Fibroblast of mammary gland (primary cell): ENCODE measurements around the gene SNX14.

Source experiments
- DNase-seq: peaks from one replicate; pipeline ENCODE4 v3.0.0-alpha.2; 2010; ENCODE audit warnings: low read depth
- H3K4me3 ChIP-seq: 2 replicates; pipeline ENCODE4 v1.5.1; 2011; ENCODE audit warnings: low read depth, mild to moderate bottlenecking, low read length, moderate library complexity; ENCODE audit not compliant: control insufficient read depth
- CTCF ChIP-seq: conservative IDR thresholded peaks from 2 replicates; pipeline ENCODE4 v1.5.1; 2011; ENCODE audit warnings: low read depth, low read length, inconsistent platforms; ENCODE audit not compliant: control insufficient read depth, insufficient read depth

SNX14 gene

GRCh38 chr6:85464722-85465150 is 128.9 kb downstream of the SNX14 start:
- H3K4me3 ChIP-seq = peak overlapping the region; percentile 21
- no peak for TF ChIP-seq CTCF
- DNase-seq = peak; percentile 99

- no peak for TF ChIP-seq CTCF
- H3K4me3 ChIP-seq = peak overlapping the region; percentile 21
- DNase-seq = peak; percentile 99
These were observed 129.4 kb downstream of the SNX14 start for GRCh38 chr6:85464260-85464644.

DNA sequence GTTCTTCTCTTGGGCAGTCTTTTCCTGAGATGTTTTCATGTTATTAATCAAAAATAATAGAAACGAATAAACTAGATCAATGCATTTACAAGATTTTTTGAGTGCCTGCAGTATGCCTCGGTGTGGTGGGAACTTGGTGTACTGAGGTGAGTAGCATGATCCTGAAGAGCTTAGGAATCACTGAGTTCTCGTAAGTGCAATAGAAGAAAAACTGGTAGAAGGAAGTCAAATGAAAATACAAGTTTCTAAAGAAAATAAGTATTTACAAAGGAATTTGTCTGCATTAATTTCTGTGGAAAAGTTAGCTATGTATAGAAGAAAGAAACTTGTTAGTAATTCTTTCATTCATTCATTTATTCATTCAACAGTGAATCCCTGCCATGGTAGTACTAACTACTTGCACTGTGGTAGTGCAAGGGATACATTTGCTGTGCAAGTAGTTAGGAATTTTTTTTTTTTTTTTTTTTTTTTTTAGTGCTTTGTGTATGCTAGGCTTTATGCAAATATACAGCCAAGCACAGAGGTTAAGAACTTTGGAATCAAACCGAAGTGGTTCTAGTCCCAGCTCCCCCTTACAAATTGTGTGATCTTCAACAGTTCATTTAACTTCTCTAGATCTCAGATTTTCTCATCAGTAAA is 129.9 kb downstream of the SNX14 start:
- TF ChIP-seq CTCF = no peak
- no peak for DNase-seq
- H3K4me3 ChIP-seq = no peak overlapping the region

DNA sequence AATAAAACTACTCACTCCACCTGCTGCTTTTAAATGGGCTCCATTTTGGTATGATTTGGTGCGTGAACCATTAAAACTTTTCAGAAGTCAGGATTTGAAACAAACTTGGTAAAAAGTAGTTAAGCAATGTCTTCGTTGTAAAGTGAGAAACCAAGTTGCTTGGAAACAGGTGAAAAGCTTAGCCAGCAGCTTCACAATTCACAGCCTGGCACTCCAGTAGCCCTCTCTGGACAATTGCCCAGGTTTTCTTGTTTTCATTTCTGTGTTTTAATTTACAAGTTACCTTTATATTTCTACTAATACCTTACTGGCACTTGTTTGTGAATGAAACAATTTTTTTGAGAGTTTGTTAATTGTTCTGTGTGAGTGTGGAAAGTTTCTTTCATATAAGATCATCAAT is 131.0 kb downstream of the SNX14 start:
- no peak for DNase-seq
- no peak for TF ChIP-seq CTCF
- H3K4me3 ChIP-seq = no peak overlapping the region

GRCh38 chr6:85461798-85462170 is 131.9 kb downstream of the SNX14 start:
- H3K4me3 ChIP-seq = no peak overlapping the region
- DNase-seq = no peak
- TF ChIP-seq CTCF = no peak

GRCh38 chr6:85460921-85461797 is 132.5 kb downstream of the SNX14 start:
- peak; percentile 70 for DNase-seq
- TF ChIP-seq CTCF = no peak
- H3K4me3 ChIP-seq = no peak overlapping the region
